Measurements from ENCODE around the gene SIPA1L3. TPM values are rescaled to one million over a fixed set of nuclear protein-coding genes. Genes with fewer than 3 reads are reported as not detected.

Gene SIPA1L3
- total RNA-seq, 4 donors from 2014 or later, result 50.0 to 69.8 (median 53.6) TPM

- H3K4me3 ChIP-seq (ENCODE audit: low read depth, poor library complexity, severe bottlenecking), result no peak overlapping the region
- intact Hi-C loops (cut with DNase I; ENCODE audit: low total_unique reads), result loop anchor here (5.0 kb wide), 1 partner anchor 89 kb away; no protein-coding TSS in a partner anchor
- TF ChIP-seq CTCF (IDR thresholded peaks at IDR 0.05), result no peak
- TF ChIP-seq POLR2A (IDR thresholded peaks at IDR 0.05), result no peak
- 68 to 74% methylated on average over 15 of the region's 15 CpGs for WGBS, 2 donors
- no peak for DNase-seq (ENCODE audit: low spot score in 2 of 2)
Measured at GRCh38 chr19:38243279-38243673, 336.3 kb downstream of the SIPA1L3 start.

- H3K4me3 ChIP-seq (ENCODE audit: low read depth, poor library complexity, severe bottlenecking), result no peak overlapping the region
- no peak for DNase-seq (ENCODE audit: low spot score in 2 of 2)
- intact Hi-C loops (cut with DNase I; ENCODE audit: low total_unique reads), result no loop called here
- 46 to 65% methylated on average over 14 of the region's 14 CpGs for WGBS, 2 donors
- TF ChIP-seq POLR2A (IDR thresholded peaks at IDR 0.05) (no peak), CTCF (IDR thresholded peaks at IDR 0.05) (no peak)
Measured at GRCh38 chr19:38245826-38246498, 339.0 kb downstream of the SIPA1L3 start.

GRCh38 chr19:38247126-38247525 is 340.1 kb downstream of the SIPA1L3 start:
- DNase-seq (ENCODE audit: low spot score in 2 of 2), result no peak
- TF ChIP-seq POLR2A (IDR thresholded peaks at IDR 0.05), result no peak
- TF ChIP-seq CTCF (IDR thresholded peaks at IDR 0.05), result no peak
- WGBS, 2 donors, result 71 to 84% methylated on average over 4 to 5 of the region's 5 CpGs
- H3K4me3 ChIP-seq (ENCODE audit: low read depth, poor library complexity, severe bottlenecking), result no peak overlapping the region
- intact Hi-C loops (cut with DNase I; ENCODE audit: low total_unique reads), result no loop called here

- intact Hi-C loops (cut with DNase I; ENCODE audit: low total_unique reads), result no loop called here
- WGBS, 2 donors, result 80 to 83% methylated on average over 9 of the region's 9 CpGs
Measured at GRCh38 chr19:38247734-38248268, 340.8 kb downstream of the SIPA1L3 start.

GRCh38 chr19:38248421-38248820 is 341.4 kb downstream of the SIPA1L3 start:
- no peak overlapping the region for H3K4me3 ChIP-seq (ENCODE audit: low read depth, poor library complexity, severe bottlenecking)
- no peak for DNase-seq (ENCODE audit: low spot score in 2 of 2)
- TF ChIP-seq POLR2A (IDR thresholded peaks at IDR 0.05), result no peak
- TF ChIP-seq CTCF (IDR thresholded peaks at IDR 0.05), result no peak
- 87 to 91% methylated on average over 7 of the region's 7 CpGs for WGBS, 2 donors
- intact Hi-C loops (cut with DNase I; ENCODE audit: low total_unique reads), result no loop called here

More at GRCh38 chr19:38247734-38248268, 340.8 kb downstream of the SIPA1L3 start:
- H3K4me3 ChIP-seq (ENCODE audit: low read depth, poor library complexity, severe bottlenecking), result no peak overlapping the region
- TF ChIP-seq POLR2A (IDR thresholded peaks at IDR 0.05) (no peak), CTCF (IDR thresholded peaks at IDR 0.05) (no peak)
- no peak for DNase-seq (ENCODE audit: low spot score in 2 of 2)

Data from lower leg skin (tissue), 4 donors.